Measurements from ENCODE around the gene CCL4L2. TPM values are rescaled to one million over a fixed set of nuclear protein-coding genes. Genes with fewer than 3 reads are reported as not detected.
"Not testable (repeated sequence)": the region's sequence is repeated elsewhere in the genome, so short reads cannot be mapped to it uniquely, and the experiment has no call there.

CCL4L2 gene
- total and polyA plus RNA-seq, 2 donors from 2014 or later, result 1.6 to 3.4 TPM

- DNase-seq (no peak), FAIRE-seq (no peak)
- TF ChIP-seq, protein P1, sequence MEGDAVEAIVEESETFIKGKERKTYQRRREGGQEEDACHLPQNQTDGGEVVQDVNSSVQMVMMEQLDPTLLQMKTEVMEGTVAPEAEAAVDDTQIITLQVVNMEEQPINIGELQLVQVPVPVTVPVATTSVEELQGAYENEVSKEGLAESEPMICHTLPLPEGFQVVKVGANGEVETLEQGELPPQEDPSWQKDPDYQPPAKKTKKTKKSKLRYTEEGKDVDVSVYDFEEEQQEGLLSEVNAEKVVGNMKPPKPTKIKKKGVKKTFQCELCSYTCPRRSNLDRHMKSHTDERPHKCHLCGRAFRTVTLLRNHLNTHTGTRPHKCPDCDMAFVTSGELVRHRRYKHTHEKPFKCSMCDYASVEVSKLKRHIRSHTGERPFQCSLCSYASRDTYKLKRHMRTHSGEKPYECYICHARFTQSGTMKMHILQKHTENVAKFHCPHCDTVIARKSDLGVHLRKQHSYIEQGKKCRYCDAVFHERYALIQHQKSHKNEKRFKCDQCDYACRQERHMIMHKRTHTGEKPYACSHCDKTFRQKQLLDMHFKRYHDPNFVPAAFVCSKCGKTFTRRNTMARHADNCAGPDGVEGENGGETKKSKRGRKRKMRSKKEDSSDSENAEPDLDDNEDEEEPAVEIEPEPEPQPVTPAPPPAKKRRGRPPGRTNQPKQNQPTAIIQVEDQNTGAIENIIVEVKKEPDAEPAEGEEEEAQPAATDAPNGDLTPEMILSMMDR (IDR thresholded peaks at IDR 0.05; ENCODE audit: borderline replicate concordance, extremely low read depth, insufficient read depth), result no peak
- intact Hi-C loops (cut with DNase I), result no loop called here
- H3K36me3 ChIP-seq (ENCODE audit: control insufficient read depth in 2 of 3, insufficient read depth in 3 of 3, low read length in 3 of 3), result no peaks in the 10 kb centered on the region
- H3K4me1 ChIP-seq (ENCODE audit: control insufficient read depth in 2 of 3, insufficient read depth in 2 of 3, low read depth in 1 of 3, low read length in 3 of 3), result no peaks in the 10 kb centered on the region
- H3K9me3 ChIP-seq (ENCODE audit: control insufficient read depth in 2 of 3, insufficient read depth in 1 of 3, low read length in 3 of 3), result no peaks in the 10 kb centered on the region
- H3K27ac ChIP-seq (ENCODE audit: low read depth in 2 of 2, low read length in 2 of 2), result no peak overlapping the region
- no peaks in the 10 kb centered on the region for H3K27me3 ChIP-seq (ENCODE audit: control insufficient read depth, insufficient read depth, low read length)
- no peak overlapping the region for H3K4me3 ChIP-seq (ENCODE audit: low read length in 3 of 3)
- H3K9ac ChIP-seq (ENCODE audit: low read length in 3 of 3), result no peak overlapping the region
Observed at GRCh38 chr17:36204724-36205500, 6.0 kb upstream of the CCL4L2 start.

DNA sequence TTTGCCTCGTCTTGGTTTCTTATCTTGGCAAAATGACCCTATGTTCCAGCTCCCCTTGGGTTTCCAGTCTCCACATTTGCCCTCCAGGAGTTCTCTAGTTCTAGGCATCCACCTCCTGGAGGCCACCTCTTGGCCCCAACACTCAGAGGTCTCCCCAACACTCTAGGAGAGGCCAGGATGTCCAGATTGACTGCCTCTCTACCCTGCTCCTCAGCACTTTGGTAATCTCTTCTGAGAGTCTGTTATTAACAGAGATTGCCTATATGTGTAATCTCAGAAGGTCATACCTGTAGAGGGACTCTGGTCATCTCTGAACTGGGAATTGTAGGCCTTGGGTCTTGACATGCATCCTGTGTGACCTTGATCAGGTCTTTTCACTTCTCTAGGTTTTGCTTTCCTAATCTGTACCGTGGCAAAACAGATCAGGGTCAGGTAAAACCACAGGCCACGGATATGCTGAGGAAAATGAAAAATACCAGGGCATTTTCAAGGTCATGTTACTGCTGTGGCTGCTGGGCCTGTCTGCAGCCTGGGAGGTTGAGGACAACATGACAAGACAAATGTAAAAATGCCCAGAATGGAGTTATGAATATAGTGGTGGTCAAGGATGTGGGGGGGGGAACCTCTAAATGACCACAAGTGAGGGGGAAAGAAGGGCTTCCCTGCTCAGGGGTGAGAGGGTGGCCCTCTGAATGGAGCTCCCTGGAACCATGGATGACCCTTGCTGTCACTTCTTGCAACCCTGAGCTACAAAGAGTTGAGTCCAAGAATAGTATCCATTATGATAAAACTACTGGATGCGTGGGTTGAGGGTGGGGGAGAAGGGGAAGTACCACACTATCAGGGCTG, 5.0 kb upstream of the CCL4L2 start:
- no peak overlapping the region for H3K27ac ChIP-seq (ENCODE audit: low read depth in 2 of 2, low read length in 2 of 2)
- intact Hi-C loops (cut with DNase I), result no loop called here
- no peaks in the 10 kb centered on the region for H3K27me3 ChIP-seq (ENCODE audit: control insufficient read depth, insufficient read depth, low read length)
- H3K9ac ChIP-seq (ENCODE audit: low read length in 3 of 3), result no peak overlapping the region
- TF ChIP-seq, protein P1 (IDR thresholded peaks at IDR 0.05; ENCODE audit: borderline replicate concordance, extremely low read depth, insufficient read depth), result no peak
- no peaks in the 10 kb centered on the region for H3K9me3 ChIP-seq (ENCODE audit: control insufficient read depth in 2 of 3, insufficient read depth in 1 of 3, low read length in 3 of 3)
- FAIRE-seq, result no peak
- DNase-seq, result no peak
- no peaks in the 10 kb centered on the region for H3K4me1 ChIP-seq (ENCODE audit: control insufficient read depth in 2 of 3, insufficient read depth in 2 of 3, low read depth in 1 of 3, low read length in 3 of 3)
- no peaks in the 10 kb centered on the region for H3K36me3 ChIP-seq (ENCODE audit: control insufficient read depth in 2 of 3, insufficient read depth in 3 of 3, low read length in 3 of 3)
- no peak overlapping the region for H3K4me3 ChIP-seq (ENCODE audit: low read length in 3 of 3)

DNA sequence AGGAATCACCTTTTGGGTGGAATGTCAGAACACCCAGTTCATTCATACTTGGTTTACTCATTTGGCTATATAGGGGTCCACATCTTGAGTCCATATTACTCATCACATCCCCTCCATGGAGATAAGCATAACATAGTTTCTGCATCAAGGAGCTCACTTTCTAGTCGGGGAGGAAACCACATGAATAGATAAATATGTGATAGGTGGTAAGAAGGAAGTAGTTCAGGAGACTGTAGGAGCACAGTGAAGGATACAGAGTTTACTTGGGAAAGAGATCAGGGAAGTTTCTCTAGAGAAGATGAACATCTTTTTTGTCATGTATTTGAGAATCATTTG, 4.4 kb upstream of the CCL4L2 start:
- H3K27ac ChIP-seq (ENCODE audit: low read depth in 2 of 2, low read length in 2 of 2); H3K4me3 ChIP-seq (ENCODE audit: low read length in 3 of 3); H3K9ac ChIP-seq (ENCODE audit: low read length in 3 of 3); DNase-seq; FAIRE-seq; H3K36me3 ChIP-seq (ENCODE audit: control insufficient read depth in 2 of 3, insufficient read depth in 3 of 3, low read length in 3 of 3); H3K4me1 ChIP-seq (ENCODE audit: control insufficient read depth in 2 of 3, insufficient read depth in 2 of 3, low read depth in 1 of 3, low read length in 3 of 3); intact Hi-C loops (cut with DNase I); H3K9me3 ChIP-seq (ENCODE audit: control insufficient read depth in 2 of 3, insufficient read depth in 1 of 3, low read length in 3 of 3); H3K27me3 ChIP-seq (ENCODE audit: control insufficient read depth, insufficient read depth, low read length): not testable (repeated sequence)

DNA sequence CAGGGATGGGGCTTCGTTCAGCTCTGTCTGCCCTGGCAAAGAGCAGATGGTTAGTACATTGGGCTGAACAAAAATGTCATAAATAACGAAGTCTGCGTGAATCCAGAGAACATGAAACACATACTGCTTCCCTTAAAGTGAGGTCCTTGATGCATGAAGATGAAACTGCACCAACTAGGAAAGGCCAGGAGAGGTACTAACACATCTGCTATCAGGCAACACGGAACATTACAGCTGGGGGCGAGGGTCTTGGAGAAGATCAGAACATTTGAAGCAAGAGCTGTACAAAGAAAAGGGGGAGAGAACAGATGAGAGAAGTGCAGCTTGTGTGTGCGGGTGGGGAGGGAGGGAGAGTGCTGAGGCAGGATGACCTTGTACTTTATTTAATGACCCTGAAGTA, 3.5 kb upstream of the CCL4L2 start:
- not testable (repeated sequence) for FAIRE-seq; H3K9ac ChIP-seq (ENCODE audit: low read length in 3 of 3); DNase-seq

More for the DNA sequence above, 3.5 kb upstream of the CCL4L2 start:
- H3K27ac ChIP-seq (ENCODE audit: low read depth in 2 of 2, low read length in 2 of 2); intact Hi-C loops (cut with DNase I); H3K4me3 ChIP-seq (ENCODE audit: low read length in 3 of 3); H3K9me3 ChIP-seq (ENCODE audit: control insufficient read depth in 2 of 3, insufficient read depth in 1 of 3, low read length in 3 of 3); H3K27me3 ChIP-seq (ENCODE audit: control insufficient read depth, insufficient read depth, low read length); H3K36me3 ChIP-seq (ENCODE audit: control insufficient read depth in 2 of 3, insufficient read depth in 3 of 3, low read length in 3 of 3); H3K4me1 ChIP-seq (ENCODE audit: control insufficient read depth in 2 of 3, insufficient read depth in 2 of 3, low read depth in 1 of 3, low read length in 3 of 3): not testable (repeated sequence)
